HG03135 (cell line): ENCODE measurements around the gene MYADML2.

Experiments used
- ATAC-seq: cut with Tn5 transposase; IDR thresholded peaks from one replicate; pipeline ENCODE4 v1.9.1; 2021; ENCODE audit warnings: mild to moderate bottlenecking, moderate library complexity; ENCODE audit not compliant: unreplicated experiment

The MYADML2 gene

DNA sequence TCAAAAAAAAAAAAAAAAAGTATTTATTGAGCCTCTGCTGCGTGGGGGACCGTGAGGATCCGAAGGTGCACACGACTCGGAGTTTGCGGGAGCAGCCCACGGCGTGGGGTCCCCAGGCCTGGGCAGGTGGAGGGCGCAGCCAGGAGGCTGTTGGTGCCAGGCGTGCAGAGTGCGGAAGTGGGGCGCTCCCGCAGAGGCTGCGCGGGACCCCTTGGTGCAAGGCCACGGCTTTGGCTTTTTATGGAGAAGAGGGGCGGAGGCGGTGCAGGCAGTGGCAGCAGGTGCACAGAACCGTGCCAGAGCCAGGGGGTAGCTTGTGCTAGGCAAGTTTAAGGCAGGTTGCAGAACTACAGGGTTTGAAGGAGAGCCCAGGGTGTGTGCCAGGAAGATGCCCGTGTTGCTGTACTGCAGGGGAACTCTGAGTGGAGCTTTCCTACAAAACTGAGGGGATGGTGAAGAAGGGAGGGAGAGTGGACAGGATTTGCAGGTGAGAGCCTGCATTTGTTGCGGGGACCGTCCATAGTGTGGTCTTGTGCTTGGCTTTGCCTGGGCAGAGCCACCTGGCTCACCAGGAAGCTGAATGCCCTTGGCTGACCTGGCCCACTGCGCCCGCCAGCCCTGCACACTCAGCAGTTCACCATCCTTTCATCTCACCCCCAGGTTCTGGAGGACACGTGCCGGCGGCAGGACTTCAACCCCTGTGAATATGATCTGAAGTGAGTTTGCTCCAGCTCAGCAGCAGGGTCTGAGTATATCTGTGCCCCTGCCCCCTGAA lies 31.7 kb upstream of the MYADML2 start:
- ATAC-seq: no peak

DNA sequence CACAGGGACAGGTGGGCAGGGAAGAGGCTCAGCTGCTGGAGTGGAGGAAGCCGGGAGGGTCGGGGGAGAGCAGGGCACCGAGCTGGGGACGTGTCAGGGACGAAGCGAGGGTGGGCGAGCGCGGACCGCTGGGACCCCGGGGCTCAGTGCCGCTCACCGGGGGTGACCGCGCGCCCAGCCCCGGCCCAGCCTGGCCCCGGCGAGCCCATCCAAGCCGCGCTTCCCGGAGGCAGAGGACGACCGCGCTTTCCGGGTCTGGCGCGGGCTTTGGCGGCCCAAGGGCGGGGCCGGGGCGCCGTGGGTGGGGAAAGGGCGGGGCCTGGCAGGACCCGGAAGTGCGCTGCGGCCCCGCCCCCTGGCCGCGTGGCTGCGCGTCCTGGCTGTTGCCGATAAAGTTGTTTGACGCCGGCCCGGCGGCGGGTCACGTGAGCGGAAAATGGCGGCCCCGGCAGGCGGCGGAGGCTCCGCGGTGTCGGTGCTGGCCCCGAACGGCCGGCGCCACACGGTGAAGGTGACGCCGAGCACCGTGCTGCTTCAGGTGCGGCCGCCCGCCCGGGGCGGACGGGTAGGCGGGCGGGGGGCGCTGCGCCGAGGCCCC lies 30.3 kb upstream of the MYADML2 start, which contains the start of gene ASPSCR1:
TSS of gene ASPSCR1 (plus strand) at position 419 of the 598 bp plus-strand sequence. CDS start at position 437, 18 bp downstream.
- peak; percentile 81 for ATAC-seq

DNA sequence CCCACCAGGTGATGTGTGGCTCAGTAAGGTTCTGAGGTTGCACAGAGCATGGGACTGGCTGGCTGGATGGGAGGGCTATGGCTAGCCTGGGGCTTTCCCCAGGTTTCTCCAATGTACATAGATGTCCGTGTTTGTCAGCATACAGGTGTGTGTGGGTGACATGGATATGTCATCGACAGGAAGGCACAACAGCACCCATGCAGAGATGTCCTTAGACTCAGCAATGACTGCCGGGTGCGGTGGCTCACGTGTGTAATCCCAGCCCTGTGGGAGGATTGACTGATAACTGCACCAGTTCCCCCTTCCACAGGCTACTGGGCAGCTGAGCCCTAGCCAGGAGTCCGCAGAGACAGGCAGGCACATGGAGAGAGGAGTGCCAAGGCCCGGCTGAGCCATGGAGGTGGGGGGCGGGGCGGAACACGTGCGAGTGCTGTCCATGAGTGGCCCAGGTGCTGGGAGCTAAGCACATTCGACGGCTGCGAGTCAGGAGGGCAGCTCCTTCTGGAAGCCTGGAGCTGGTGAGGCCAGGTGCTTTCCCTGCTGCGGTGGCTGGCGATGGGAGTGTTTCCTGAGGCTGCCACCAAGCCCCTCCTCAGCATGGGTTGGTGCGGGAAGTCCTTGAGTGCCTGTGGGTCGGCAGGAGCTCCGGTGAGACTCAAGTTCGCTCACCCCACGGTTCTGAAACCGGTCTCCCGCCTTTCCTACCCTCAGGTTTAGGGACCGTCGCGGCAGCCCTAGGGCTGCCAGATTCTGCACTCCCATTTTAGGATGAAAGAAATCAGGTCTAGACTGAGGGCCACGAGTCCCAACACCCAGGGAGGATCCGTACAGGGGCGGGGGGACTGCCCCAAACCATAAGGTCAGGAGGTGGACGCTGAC lies 29.5 kb upstream of the MYADML2 start:
- ATAC-seq: peak; percentile 2

DNA sequence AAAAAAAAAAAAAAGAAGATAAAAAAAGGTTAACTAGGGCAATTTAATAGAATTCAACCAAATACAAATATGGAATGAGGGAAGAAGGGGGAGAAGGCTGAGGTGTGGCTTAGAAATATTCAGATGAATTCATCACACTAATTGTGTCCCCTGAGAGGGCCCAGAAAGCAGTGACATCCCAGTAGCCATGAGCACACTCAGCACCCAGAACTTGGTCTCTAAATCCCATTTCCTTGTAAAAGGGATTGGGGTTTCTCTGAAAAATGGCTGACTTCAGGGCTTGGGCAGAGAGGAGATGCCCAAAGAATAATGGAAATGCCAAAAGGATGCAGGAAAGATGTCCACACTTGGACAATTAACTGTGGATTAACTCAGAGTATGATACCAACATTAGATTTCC lies 26.4 kb upstream of the MYADML2 start:
- ATAC-seq: no peak

DNA sequence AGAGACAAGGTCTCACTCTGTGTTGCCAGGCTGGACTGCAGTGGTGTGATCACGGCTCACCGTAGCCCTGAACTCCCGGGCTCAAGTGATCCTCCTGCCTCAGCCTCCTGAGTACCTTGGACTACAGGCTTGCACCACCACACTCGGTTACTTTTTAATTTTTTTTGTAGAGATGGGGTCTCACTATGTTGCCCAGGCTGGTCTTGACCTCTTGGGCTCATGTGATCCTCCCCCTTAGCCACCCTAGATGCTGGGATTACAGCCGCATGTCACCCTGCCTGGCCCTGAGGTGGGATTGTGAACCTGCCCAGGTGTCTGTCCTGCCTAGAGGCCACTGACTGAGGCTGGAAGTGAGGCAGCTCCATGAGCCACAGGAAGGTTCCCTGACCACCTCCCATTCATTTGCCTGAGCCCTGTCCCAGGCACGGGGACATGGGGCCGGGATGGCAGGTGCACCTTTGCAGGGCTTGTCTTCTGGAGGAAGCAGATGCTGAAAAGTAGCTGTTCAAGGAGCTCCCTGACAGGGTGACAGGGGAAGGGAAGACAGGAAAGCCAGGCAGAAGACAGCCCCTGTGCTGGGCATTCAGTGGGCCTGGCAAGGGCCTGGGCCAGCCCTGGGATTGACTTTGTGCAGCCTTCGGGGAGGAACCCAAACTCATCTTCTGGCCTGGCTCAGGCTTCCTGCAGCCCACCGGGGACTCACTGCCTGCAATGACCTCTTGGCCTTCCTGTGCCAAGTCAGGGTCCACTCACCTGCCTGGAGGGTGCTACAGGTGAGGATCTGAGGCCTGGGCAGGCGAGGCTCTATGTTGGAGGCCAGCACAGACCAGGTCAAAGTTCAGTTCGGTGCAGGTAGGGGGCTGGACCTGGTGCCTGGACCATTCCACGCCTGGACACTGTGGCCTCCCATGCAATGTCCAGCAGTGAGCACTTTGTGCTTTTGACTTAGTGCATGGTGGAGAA lies 22.1 kb upstream of the MYADML2 start:
- no peak for ATAC-seq

DNA sequence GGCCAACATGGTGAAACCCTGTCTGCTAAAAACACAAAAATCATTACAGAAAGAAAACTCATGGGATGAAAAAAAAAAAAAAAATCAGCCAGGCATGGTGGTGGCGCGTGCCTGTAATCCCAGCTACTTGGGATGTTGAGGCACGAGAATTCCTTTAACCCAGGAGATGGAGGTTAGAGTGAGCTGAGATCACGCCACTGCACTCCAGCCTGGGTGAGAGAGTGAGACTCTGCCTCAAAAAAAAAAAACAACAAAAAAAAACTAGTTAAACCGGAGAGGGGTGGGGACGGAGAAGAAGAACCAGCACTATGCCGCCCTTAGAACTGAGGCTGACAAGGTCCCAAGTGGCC lies 21.3 kb upstream of the MYADML2 start:
- ATAC-seq: no peak

DNA sequence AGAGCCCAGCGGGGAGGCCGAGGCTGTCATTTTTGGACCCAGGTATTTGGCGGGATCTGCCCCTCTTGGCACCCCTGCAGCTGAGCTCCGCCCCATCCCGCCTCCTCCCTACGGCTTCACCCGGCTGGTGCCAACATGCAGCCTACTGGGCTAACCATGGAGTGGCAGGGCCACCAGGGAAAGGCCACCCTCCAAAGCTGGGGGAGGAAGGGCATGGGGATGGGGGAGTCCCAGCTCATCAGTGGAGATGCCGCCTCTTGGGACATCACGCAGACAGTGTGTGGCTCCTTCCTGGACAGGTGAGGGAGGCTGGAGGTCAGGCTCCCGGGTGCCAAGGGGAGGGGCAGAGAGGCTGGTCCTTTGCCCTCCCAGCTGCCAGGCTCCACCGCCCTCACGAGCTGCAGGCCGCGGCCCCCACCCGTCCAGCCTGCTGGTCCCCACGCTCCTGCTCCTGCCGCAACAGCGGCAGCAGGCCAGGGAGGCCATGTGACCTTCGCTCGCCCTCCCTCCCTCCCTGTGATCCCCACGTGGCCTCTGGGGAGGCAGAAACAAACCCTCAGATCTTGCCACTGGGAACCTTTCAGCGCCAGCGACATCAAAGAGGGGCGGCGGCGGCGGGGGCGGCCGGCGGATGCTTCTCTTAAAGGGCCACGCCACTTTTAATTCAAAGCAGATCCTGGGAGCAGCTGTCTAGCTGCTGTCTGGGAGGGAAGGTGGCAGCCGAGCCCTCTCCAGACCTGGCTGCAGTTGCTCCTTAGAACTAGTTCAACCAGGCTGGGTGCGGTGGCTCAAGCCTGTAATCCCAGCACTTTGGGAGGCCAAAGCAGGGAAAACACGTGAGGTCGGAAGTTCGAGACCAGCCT lies 20.7 kb upstream of the MYADML2 start:
- peak; percentile 67 for ATAC-seq

DNA sequence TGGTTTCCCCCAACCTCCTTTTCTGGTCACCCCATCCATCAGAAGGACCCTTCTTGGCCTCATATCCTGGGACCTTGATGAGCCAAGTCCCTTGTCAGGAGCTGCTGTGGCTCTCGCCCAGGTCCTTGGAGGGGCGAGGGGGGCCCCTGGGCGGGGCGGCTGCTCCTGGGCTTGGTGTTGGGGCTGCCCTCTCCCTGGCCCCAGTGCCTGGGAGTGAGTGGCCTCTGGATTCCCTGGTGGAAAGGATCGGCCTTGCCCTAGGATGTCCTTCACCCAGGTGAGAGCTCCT lies 20.2 kb upstream of the MYADML2 start:
- no peak for ATAC-seq

DNA sequence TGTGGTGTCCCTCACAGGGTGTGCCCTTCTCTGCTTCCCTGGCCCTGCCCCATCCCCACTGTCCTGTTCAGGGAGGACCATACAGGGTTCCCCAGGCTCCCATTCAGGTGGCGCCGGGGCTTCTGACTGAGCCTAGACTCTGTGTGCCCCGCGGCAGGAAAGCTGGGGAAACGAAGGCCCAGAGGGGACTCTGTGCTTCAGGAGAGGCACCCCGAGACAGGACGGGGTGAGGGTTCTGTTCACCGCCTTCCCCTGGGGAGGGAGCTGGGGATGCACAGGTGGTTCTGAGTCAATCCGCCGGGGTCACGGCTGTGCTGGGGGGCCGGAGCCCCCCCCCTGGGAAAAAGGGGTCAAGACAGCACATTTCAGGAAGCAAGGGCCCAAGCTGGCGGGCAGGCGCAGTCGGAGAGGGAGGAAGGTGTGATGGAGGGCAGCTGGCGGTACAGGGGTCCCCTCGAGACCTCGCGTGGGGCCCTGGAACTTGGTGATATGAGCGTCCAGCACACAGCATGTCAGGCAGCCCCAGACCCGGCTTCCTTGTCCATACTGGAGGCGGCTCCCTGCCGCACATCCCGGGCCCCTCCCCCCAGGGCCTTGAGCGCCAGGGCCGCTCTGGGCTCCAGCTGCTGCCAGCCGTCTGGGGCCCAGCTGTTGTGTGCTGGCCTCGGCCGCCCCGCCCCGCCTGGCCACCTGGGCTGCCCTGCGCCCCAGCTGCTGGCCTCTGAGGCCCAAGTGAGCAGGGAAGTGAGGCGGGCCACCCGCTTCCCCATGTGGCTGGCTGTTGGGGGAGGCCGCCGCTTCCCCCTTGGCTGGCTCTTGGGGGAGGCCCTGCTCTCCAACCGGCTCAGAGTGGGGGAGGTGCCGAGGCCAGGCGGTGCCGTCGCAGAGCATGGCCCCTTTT lies 19.6 kb upstream of the MYADML2 start:
- ATAC-seq: no peak

DNA sequence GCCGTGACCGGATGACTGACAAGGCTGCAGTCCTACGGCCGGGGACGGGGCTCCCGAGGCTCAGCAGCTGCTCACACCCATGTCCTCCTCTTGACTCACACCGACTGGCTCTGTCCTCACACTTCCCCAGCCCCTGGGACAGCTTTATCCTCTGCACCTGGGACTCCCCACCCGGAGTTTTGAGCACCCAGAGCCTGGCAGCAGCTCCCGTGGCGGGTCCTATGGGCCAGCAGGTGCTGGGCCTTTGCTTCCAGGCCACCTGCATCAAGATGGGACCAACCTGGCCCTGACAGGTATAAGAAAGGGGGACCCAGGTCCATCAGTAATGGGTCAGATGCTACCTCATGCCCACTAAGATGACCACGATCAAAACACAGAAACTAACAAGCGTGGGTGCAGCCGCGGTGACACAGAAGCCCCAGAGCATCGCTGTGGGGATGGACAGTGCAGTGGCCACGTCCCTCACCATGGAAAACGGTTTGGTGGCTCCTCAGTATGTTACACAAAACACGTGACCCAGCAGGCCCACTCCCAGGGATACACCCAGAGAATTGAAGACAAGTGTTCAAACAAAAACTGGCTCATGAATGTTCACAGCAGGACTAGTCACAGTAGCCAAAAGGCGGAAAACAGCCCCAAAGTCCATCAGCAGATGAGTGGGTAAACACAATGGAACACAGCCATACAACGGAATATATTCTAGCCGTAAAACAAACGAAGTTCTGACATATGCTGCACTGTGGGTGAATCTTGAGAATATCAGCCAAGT lies 17.2 kb upstream of the MYADML2 start:
- no peak for ATAC-seq

DNA sequence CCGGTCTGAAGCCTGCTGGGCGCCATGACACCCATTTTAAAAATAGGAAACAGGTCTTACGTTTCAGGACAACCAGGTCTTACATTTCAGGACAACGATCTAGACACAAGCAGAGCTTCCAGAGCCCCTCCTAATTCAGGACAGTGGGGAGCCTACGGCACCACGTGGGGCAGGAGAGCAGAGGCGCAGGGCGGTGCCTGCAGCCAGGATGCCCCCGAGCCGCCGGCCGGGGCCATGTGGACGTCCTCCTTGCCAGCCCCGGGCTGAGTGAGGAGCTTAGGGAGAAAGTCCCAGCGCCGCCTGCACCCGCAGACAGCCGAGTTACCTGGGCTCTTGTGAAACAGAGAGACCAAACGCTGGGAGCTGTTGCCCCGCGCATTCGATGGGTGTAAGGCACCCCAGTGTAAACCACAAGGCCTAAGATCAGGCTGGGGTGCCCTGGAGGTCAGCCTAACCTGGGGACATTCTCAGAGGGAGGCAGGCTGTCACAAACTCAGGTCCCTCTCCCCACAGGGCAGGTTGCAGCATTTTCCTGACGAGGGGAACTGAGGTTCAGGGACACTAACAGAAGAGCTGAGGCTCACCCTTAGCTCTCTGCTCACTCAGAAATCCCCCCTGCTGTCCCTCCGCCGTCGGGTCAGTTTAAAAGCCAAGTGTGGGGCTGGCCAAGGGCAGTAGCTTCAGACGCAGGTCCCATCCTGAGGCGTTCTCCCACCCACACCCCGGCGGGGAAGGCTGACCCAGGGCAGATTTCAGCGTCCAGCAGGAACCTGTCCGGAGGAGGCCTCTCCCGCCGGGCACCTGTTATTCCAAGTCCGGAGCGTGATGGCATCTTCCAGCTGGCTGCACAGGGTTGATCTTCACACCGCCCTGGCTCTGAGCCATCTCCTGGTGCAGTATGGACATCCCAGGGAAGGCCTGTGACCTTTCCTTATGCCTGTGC lies 15.7 kb upstream of the MYADML2 start:
- no peak for ATAC-seq

DNA sequence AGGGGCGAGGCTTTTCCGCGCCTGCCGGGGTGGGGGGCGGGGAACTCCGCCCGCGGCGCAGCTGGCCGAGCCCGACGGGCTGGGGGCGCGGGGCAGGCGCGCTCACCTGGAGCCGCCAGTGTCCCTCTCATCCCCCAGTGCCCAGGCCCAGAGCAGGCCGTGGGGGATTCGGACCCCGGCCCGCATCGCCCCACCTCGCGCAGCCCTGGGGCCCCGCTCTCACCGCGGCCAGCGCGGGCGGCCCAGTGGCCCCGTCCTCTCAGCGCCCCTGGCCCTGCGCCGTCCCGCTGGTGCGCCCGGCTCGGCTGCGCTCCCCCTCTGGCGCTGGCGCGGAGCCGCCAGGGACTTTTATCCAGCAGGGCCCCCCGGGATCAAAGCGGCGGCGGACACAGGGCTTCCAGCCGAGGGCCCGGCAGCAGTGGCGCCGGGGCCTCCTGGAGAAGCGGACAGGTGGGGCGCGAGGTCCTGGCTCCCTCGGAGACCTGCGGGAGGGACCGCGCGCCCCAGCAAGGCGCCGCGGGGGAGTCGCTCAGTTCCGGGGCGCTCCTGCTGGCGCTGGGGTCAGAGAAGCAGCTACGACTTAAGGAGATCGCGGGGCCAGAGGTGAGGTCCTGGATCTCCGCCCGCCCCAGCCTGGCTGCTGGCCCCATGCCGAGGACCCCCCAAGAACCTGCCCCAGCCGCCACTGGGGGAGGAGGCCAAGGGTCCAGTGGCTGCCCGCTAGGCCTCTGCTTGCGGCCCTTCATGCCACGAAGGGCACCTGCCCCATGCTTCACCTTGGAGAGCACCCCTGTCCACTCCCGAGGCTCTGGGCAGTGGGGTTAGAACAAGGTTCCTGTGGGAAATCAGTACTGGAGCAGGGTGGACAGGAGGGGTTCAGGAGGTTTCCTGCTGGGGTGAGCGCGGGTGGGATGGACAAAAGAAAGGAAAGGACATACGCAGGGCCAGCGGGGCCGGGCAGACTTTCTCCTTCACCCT lies 14.8 kb upstream of the MYADML2 start:
- ATAC-seq: no peak

DNA sequence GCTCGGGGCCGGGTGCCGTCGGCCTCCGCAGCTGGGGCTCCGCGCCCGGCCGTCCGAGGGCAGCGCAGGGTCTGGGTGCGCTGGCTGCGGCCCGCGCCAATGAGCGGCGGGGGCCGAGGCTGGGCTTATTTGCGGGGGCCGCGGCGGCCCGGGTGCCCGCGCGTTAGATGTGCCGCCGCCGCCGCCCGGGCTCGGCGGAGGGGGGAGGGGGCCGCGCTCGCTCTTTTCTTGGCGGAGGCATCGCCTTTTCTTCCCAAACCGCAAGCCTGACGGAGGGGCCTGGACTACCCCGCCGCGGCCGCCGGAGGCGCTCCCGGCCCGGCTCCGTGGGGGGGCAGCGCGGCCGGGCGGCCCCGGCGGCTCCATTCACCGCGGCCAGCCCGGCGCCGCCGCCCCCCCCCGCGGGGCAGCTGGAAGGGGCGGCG lies 14.1 kb upstream of the MYADML2 start, which contains the start of gene NOTUM:
TSS of gene NOTUM (minus strand) at position 101 of the 425 bp plus-strand sequence. CDS start 278 bp downstream, outside the sequence.
- no peak for ATAC-seq

DNA sequence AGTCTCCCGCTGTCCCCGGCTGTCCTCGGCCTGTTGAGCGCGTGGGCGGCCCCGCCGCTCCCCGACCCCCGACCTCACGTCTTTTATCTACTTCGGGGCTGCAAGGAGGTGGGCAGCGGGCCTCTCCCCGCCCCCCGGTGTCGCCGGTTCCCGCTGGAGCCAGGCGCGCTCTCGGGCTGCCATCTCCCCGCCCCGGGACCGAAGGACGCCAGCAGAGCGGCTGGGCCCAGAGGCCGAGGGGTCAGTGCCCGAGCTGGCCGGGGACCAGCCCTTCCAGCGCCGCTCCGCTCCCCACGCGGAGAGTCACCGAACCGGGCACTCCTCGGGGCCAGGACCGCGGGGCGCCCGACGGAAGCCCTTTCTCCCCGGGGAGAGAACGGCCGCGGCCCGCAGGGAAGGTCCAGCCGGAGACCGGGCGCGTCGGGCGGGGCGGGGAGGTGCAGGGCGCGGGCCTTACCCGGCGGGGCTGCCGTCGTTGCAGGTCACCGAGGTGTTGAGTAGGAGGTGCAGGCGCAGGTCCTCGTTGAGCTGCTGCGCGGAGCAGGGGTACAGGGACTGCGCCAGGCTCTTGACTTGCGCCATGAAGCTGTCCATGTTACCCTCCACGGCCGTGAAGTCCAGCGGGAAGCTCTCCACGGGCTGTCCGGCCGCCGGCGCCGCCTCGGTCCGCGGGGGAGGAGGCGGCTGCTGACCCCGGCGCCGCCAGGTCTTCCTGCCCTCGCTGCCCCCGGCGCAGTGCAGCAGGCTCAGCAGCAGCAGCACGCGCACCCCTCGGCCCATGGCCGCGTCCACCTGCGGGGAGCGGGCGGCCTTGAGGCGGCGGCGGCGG lies 13.3 kb upstream of the MYADML2 start:
- no peak for ATAC-seq
